CD4-positive, alpha-beta T cell treated with Interferon alpha-2 for 1 hour (primary cell): ENCODE results near the gene AMOTL1.

Experiments
- DNase-seq, 2 donors: peaks; one replicate each; pipeline ENCODE4 v3.0.0-alpha.2; 2020 to 2022

AMOTL1 gene

GRCh38 chr11:94746721-94747120, 21.4 kb upstream of the AMOTL1 start:
- DNase-seq = no peak

- DNase-seq = no peak
These were observed 21.0 kb upstream of the AMOTL1 start for GRCh38 chr11:94747146-94747545.

- no peak for DNase-seq
These were observed 20.5 kb upstream of the AMOTL1 start for GRCh38 chr11:94747601-94748041.

GRCh38 chr11:94749369-94749768, 18.8 kb upstream of the AMOTL1 start:
- no peak for DNase-seq

- no peak for DNase-seq
These were observed 17.6 kb upstream of the AMOTL1 start for GRCh38 chr11:94750319-94751217.

- no peak for DNase-seq
These were observed 16.9 kb upstream of the AMOTL1 start for GRCh38 chr11:94751218-94751609.

- no peak for DNase-seq
These were observed 16.4 kb upstream of the AMOTL1 start for GRCh38 chr11:94751786-94752185.

- DNase-seq = no peak
These were observed 14.5 kb upstream of the AMOTL1 start for GRCh38 chr11:94753630-94754029.

GRCh38 chr11:94754335-94754734, 13.8 kb upstream of the AMOTL1 start:
- no peak for DNase-seq

GRCh38 chr11:94754819-94755218, 13.3 kb upstream of the AMOTL1 start:
- no peak for DNase-seq

GRCh38 chr11:94755494-94755893, 12.7 kb upstream of the AMOTL1 start:
- DNase-seq = no peak

- DNase-seq = no peak
These were observed 11.0 kb upstream of the AMOTL1 start for GRCh38 chr11:94757037-94757735.

- no peak for DNase-seq
These were observed 9.5 kb upstream of the AMOTL1 start for GRCh38 chr11:94758666-94759065.

GRCh38 chr11:94759522-94759921, 8.6 kb upstream of the AMOTL1 start:
- DNase-seq = no peak

- no peak for DNase-seq
These were observed 7.9 kb upstream of the AMOTL1 start for GRCh38 chr11:94760296-94760695.

GRCh38 chr11:94762208-94762607, 5.9 kb upstream of the AMOTL1 start:
- DNase-seq = no peak

- no peak for DNase-seq
These were observed 5.2 kb upstream of the AMOTL1 start for GRCh38 chr11:94762995-94763394.

- no peak for DNase-seq
These were observed 1.4 kb upstream of the AMOTL1 start for GRCh38 chr11:94766713-94767206.

- DNase-seq = no peak
These were observed 865 bp upstream of the AMOTL1 start for GRCh38 chr11:94767291-94767690.

GRCh38 chr11:94768602-94769541, 716 bp downstream of the AMOTL1 start:
- no peak for DNase-seq

- DNase-seq = no peak
These were observed 1.7 kb downstream of the AMOTL1 start for GRCh38 chr11:94769880-94770279.

GRCh38 chr11:94770563-94771120, 2.5 kb downstream of the AMOTL1 start:
- no peak for DNase-seq

- no peak for DNase-seq
These were observed 3.2 kb downstream of the AMOTL1 start for GRCh38 chr11:94771390-94771789.
